IMR-90 (cell line): ENCODE measurements around the gene KLHL42.

Experiments
- BHLHE40 ChIP-seq: fragments of 150-350 bp; IDR thresholded peaks from 2 replicates; pipeline ENCODE4 v1.6.1; 2016; ENCODE audit warnings: mild to moderate bottlenecking, low read depth, low read length
- CEBPB ChIP-seq: IDR thresholded peaks from 2 replicates; pipeline ENCODE4 v1.6.1; 2012; ENCODE audit warnings: low read depth, low read length, improper control_type of control experiment
- CHD1 ChIP-seq: IDR thresholded peaks from 2 replicates; pipeline ENCODE4 v1.6.1; 2012; ENCODE audit warnings: low read depth, low read length, improper control_type of control experiment
- CTCF ChIP-seq: conservative IDR thresholded peaks from 2 replicates; pipeline ENCODE4 v1.5.1; 2012; ENCODE audit warnings: mild to moderate bottlenecking, low read depth, low read length, improper control_type of control experiment
- FOS ChIP-seq: fragments of 150-350 bp; IDR thresholded peaks from 2 replicates; pipeline ENCODE4 v1.6.1; 2016; ENCODE audit warnings: low read depth, low read length
- MAFK ChIP-seq: IDR thresholded peaks from 2 replicates; pipeline ENCODE4 v1.6.1; 2012; ENCODE audit warnings: low read depth, low read length, improper control_type of control experiment
- MXI1 ChIP-seq: IDR thresholded peaks from 2 replicates; pipeline ENCODE4 v1.6.1; 2012; ENCODE audit warnings: low read depth, mild to moderate bottlenecking, low read length, moderate library complexity, borderline replicate concordance
- NFE2L2 ChIP-seq: fragments of 150-350 bp; IDR thresholded peaks from 2 replicates; pipeline ENCODE4 v1.6.1; 2016; ENCODE audit warnings: low read depth, mild to moderate bottlenecking, low read length
- POLR2A ChIP-seq: IDR thresholded peaks from 2 replicates; pipeline ENCODE4 v1.6.1; 2012; ENCODE audit warnings: mild to moderate bottlenecking, low read depth, low read length
- RCOR1 ChIP-seq: IDR thresholded peaks from 2 replicates; pipeline ENCODE4 v1.6.1; 2012; ENCODE audit warnings: mild to moderate bottlenecking, low read length, improper control_type of control experiment; ENCODE audit not compliant: insufficient replicate concordance
- RFX5 ChIP-seq: IDR thresholded peaks from 2 replicates; pipeline ENCODE4 v1.8.0; 2012; ENCODE audit warnings: low read depth, mild to moderate bottlenecking, low read length, moderate library complexity

GRCh38 chr12:27797301-27798025 is 17.4 kb downstream of the KLHL42 start:
- TF ChIP-seq CTCF (no peak), RFX5 (no peak), CEBPB (no peak), FOS (no peak), POLR2A (no peak), RCOR1 (no peak), MAFK (no peak), CHD1 (no peak), MXI1 (no peak), BHLHE40 (no peak), NFE2L2 (no peak)
